SU-DHL-6 (cell line): ENCODE data around the gene KCNA10.

Experiments
- EZH2phosphoT487 ChIP-seq: fragments of 200-600 bp; sonication (generic), shearing (Covaris generic); conservative IDR thresholded peaks from 2 replicates; pipeline ENCODE4 v1.6.1; 2018; ENCODE audit warnings: mild to moderate bottlenecking, antibody characterized with exemption, low read length, moderate library complexity, mixed read lengths
- TF ChIP-seq, protein P1 (sequence below): fragments of 200-600 bp; sonication (generic); IDR thresholded peaks from one replicate; pipeline ENCODE4 v1.5.1; 2017; ENCODE audit warnings: antibody characterized with exemption, mild to moderate bottlenecking, low read length, moderate library complexity; ENCODE audit not compliant: insufficient read depth, poor library complexity, severe bottlenecking

DNA sequence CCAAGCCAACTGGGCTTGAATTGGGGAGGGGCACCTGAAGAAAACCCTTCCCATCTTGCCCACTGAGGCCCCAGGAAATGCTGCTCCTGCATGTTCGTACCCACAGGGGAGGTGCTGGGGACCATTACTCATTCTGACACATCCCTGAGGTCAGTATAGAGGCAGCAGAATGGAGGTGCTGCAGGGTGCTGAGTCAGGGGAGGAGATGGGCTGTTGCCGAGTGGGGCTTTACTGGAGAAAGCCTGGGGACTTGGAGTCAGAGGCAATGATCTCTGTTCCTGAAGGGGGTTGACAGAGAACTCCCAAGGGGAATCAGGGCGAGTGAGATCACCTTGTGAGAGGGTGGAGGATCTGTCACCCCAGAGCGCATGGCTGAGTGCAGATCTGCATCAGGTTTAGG, 40.2 kb upstream of the KCNA10 start:
- TF ChIP-seq, protein P1, sequence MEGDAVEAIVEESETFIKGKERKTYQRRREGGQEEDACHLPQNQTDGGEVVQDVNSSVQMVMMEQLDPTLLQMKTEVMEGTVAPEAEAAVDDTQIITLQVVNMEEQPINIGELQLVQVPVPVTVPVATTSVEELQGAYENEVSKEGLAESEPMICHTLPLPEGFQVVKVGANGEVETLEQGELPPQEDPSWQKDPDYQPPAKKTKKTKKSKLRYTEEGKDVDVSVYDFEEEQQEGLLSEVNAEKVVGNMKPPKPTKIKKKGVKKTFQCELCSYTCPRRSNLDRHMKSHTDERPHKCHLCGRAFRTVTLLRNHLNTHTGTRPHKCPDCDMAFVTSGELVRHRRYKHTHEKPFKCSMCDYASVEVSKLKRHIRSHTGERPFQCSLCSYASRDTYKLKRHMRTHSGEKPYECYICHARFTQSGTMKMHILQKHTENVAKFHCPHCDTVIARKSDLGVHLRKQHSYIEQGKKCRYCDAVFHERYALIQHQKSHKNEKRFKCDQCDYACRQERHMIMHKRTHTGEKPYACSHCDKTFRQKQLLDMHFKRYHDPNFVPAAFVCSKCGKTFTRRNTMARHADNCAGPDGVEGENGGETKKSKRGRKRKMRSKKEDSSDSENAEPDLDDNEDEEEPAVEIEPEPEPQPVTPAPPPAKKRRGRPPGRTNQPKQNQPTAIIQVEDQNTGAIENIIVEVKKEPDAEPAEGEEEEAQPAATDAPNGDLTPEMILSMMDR, result no peak
- TF ChIP-seq EZH2phosphoT487, result no peak
